Ramos (cell line): ENCODE data around the gene MLLT3.

ENCODE experiments used
- in situ Hi-C: fragments of 300-500 bp; cut with MboI; formaldehyde crosslinking; loops from one replicate; pipeline ENCODE4 v1.14.3; 2022; ENCODE audit warnings: low sequenced_read_pairs; ENCODE audit not compliant: unreplicated experiment

Gene MLLT3

GRCh38 chr9:20300430-20301115, 321.7 kb downstream of the MLLT3 start:
- in situ Hi-C loops, result no loop called here

- in situ Hi-C loops, result no loop called here
Measured at GRCh38 chr9:20297646-20298084, 324.6 kb downstream of the MLLT3 start.

GRCh38 chr9:20295555-20295954, 326.7 kb downstream of the MLLT3 start:
- in situ Hi-C loops, result no loop called here

- in situ Hi-C loops, result no loop called here
Measured at GRCh38 chr9:20294046-20294750, 328.1 kb downstream of the MLLT3 start.

GRCh38 chr9:20292002-20292401, 330.3 kb downstream of the MLLT3 start:
- in situ Hi-C loops, result no loop called here
